Parathyroid adenoma (tissue), 2 donors: ENCODE measurements around the gene ZNF485.

Source experiments
- H2AFZ ChIP-seq: fragments of 300-600 bp; sonication (generic); one replicate; pipeline ENCODE4 v1.7.0; 2017; ENCODE audit warnings: antibody characterized with exemption, mild to moderate bottlenecking
- H3K27ac ChIP-seq: fragments of 300-600 bp; sonication (generic); one replicate; pipeline ENCODE4 v1.7.0; 2017
- H3K27me3 ChIP-seq: fragments of 300-600 bp; sonication (generic); one replicate; pipeline ENCODE4 v1.7.0; 2017; ENCODE audit warnings: low read length; ENCODE audit not compliant: control insufficient read depth, insufficient read depth
- H3K36me3 ChIP-seq: fragments of 300-600 bp; sonication (generic); one replicate; pipeline ENCODE4 v1.7.0; 2017; ENCODE audit warnings: low read length; ENCODE audit not compliant: control insufficient read depth, insufficient read depth
- H3K4me1 ChIP-seq: fragments of 300-600 bp; sonication (generic); one replicate; pipeline ENCODE4 v1.7.0; 2017; ENCODE audit warnings: control low read depth
- H3K4me2 ChIP-seq: fragments of 300-600 bp; sonication (generic); one replicate; pipeline ENCODE4 v1.7.0; 2017; ENCODE audit warnings: low read length
- H3K4me3 ChIP-seq: fragments of 300-600 bp; sonication (generic); one replicate; pipeline ENCODE4 v1.7.0; 2017; ENCODE audit warnings: low read depth, low read length
- H3K79me2 ChIP-seq: fragments of 300-600 bp; sonication (generic); one replicate; pipeline ENCODE4 v1.7.0; 2017; ENCODE audit warnings: control low read depth
- H3K9ac ChIP-seq: fragments of 300-600 bp; sonication (generic); one replicate; pipeline ENCODE4 v1.7.0; 2017; ENCODE audit warnings: mild to moderate bottlenecking
- H3K9me3 ChIP-seq: fragments of 300-600 bp; sonication (generic); one replicate; pipeline ENCODE4 v1.7.0; 2017; ENCODE audit warnings: low read length; ENCODE audit not compliant: control insufficient read depth
- CTCF ChIP-seq: fragments of 300-600 bp; sonication (generic); IDR thresholded peaks from one replicate; pipeline ENCODE4 v1.7.0; 2017; ENCODE audit warnings: antibody characterized with exemption, mild to moderate bottlenecking
- donor health status: primary hyperparathyroidism.

Gene ZNF485

GRCh38 chr10:43610636-43611035 lies 4.4 kb downstream of the ZNF485 start:
- Histone ChIP-seq H3K4me3 (no peak overlapping the region), H3K27me3 (no peaks in the 10 kb centered on the region), H3K9me3 (no peaks in the 10 kb centered on the region), H3K36me3 (no peaks in the 10 kb centered on the region), H3K4me2 (no peak overlapping the region), H3K4me1 (peaks cover 4% of the 10 kb centered on the region), H3K9ac (no peak overlapping the region), H3K79me2 (no peaks in the 10 kb centered on the region), H2AFZ (no peak overlapping the region), H3K27ac (no peak overlapping the region)
- no peak for TF ChIP-seq CTCF

- Histone ChIP-seq H3K4me3 (no peak overlapping the region), H3K9ac (no peak overlapping the region), H3K27ac (no peak overlapping the region), H3K4me1 (no peaks in the 10 kb centered on the region), H3K36me3 (peaks cover 4% of the 10 kb centered on the region), H3K9me3 (no peaks in the 10 kb centered on the region), H3K4me2 (no peak overlapping the region), H3K79me2 (no peaks in the 10 kb centered on the region), H3K27me3 (no peaks in the 10 kb centered on the region), H2AFZ (no peak overlapping the region)
- no peak for TF ChIP-seq CTCF
These were observed 10.6 kb downstream of the ZNF485 start for GRCh38 chr10:43616697-43617370.

GRCh38 chr10:43619368-43619767 lies 13.1 kb downstream of the ZNF485 start:
- Histone ChIP-seq H3K27ac (no peak overlapping the region), H3K4me3 (no peak overlapping the region), H3K4me2 (no peak overlapping the region), H3K9me3 (no peaks in the 10 kb centered on the region), H3K4me1 (no peaks in the 10 kb centered on the region), H3K9ac (no peak overlapping the region), H3K36me3 (peaks cover 4% of the 10 kb centered on the region), H3K79me2 (no peaks in the 10 kb centered on the region), H3K27me3 (no peaks in the 10 kb centered on the region), H2AFZ (no peak overlapping the region)
- TF ChIP-seq CTCF = no peak

- no peak for TF ChIP-seq CTCF
- Histone ChIP-seq H3K4me3 (no peak overlapping the region), H3K4me2 (no peak overlapping the region), H3K4me1 (no peaks in the 10 kb centered on the region), H3K27me3 (no peaks in the 10 kb centered on the region), H3K79me2 (no peaks in the 10 kb centered on the region), H2AFZ (no peak overlapping the region), H3K9me3 (no peaks in the 10 kb centered on the region), H3K27ac (no peak overlapping the region), H3K9ac (no peak overlapping the region), H3K36me3 (no peaks in the 10 kb centered on the region)
These were observed 15.8 kb downstream of the ZNF485 start for GRCh38 chr10:43622038-43622437.

- H3K27ac ChIP-seq = no peak overlapping the region
- H3K79me2 ChIP-seq = no peaks in the 10 kb centered on the region
- H3K36me3 ChIP-seq = no peaks in the 10 kb centered on the region
- H3K27me3 ChIP-seq = no peaks in the 10 kb centered on the region
- H3K4me1 ChIP-seq = no peaks in the 10 kb centered on the region
- H3K9ac ChIP-seq = no peak overlapping the region
- no peak overlapping the region for H2AFZ ChIP-seq
- no peak overlapping the region for H3K4me3 ChIP-seq
- H3K9me3 ChIP-seq = no peaks in the 10 kb centered on the region
- TF ChIP-seq CTCF = no peak
- peak overlapping the region; percentile 25 for H3K4me2 ChIP-seq
These were observed 17.1 kb downstream of the ZNF485 start for GRCh38 chr10:43623351-43623750.
